CD4-positive, CD25-positive, alpha-beta regulatory T cell (primary cell): ENCODE results near the gene MTMR4. TPM values are rescaled to one million over a fixed set of nuclear protein-coding genes. Genes with fewer than 3 reads are reported as not detected.
"Not testable (repeated sequence)": the region's sequence is repeated elsewhere in the genome, so short reads cannot be mapped to it uniquely, and the experiment has no call there.

Source experiments
- ATAC-seq, 2 donors: fragments of 150-1000 bp; cut with Tn5 transposase; one replicate each; pipeline ENCODE4 v1.10.0; 2021; ENCODE audit warnings: low read depth in 2 of 2, moderate number of reproducible peaks in 2 of 2, moderate library complexity in 1 of 2
- DNase-seq, 3 donors: peaks; one replicate each; pipeline versions ENCODE4 v3.0.0 to v3.0.0-alpha.2; 2012 to 2022; ENCODE audit warnings: mixed read lengths in 1 of 3
- H3K27ac ChIP-seq: one replicate; pipeline ENCODE4 v1.7.0; 2013; ENCODE audit warnings: mild to moderate bottlenecking, low read length; ENCODE audit not compliant: insufficient read depth, poor library complexity, severe bottlenecking
- H3K27me3 ChIP-seq: one replicate; pipeline ENCODE4 v1.7.0; 2013; ENCODE audit warnings: low read length; ENCODE audit not compliant: control insufficient read depth, insufficient read depth
- H3K36me3 ChIP-seq: one replicate; pipeline ENCODE4 v1.7.0; 2013; ENCODE audit warnings: mild to moderate bottlenecking, low read length, moderate library complexity; ENCODE audit not compliant: control insufficient read depth, insufficient read depth
- H3K4me1 ChIP-seq: 2 replicates; pipeline ENCODE4 v1.7.0; 2013; ENCODE audit warnings: mild to moderate bottlenecking, low read length; ENCODE audit not compliant: insufficient read depth, control insufficient read depth, poor library complexity, severe bottlenecking
- H3K4me3 ChIP-seq: one replicate; pipeline ENCODE4 v1.7.0; 2013; ENCODE audit warnings: low read depth, mild to moderate bottlenecking, low read length, moderate library complexity
- H3K9me3 ChIP-seq, 2 experiments: 1 replicate in 1 of 2; 2 replicates in 1 of 2; pipeline ENCODE4 v1.7.0; 2013; ENCODE audit warnings: low read length in 2 of 2, mild to moderate bottlenecking in 1 of 2, moderate library complexity in 1 of 2; ENCODE audit not compliant: control insufficient read depth in 2 of 2
- H3K27ac Mint-ChIP-seq, 3 donors: one replicate each; pipeline ENCODE4 v1.8.0; 2020 to 2022; ENCODE audit warnings: mild to moderate bottlenecking in 3 of 3, mixed read lengths in 3 of 3, moderate library complexity in 2 of 3
- H3K27me3 Mint-ChIP-seq: one replicate; pipeline ENCODE4 v1.8.0; 2022; ENCODE audit warnings: mild to moderate bottlenecking, mixed read lengths
- H3K36me3 Mint-ChIP-seq: one replicate; pipeline ENCODE4 v1.8.0; 2020; ENCODE audit warnings: mixed read lengths
- H3K4me1 Mint-ChIP-seq, 4 donors: one replicate each; pipeline ENCODE4 v1.8.0; 2020 to 2022; ENCODE audit warnings: mixed read lengths in 4 of 4, mild to moderate bottlenecking in 1 of 4
- H3K4me3 Mint-ChIP-seq, 4 donors: one replicate each; pipeline ENCODE4 v1.8.0; 2020 to 2022; ENCODE audit warnings: mild to moderate bottlenecking in 4 of 4, mixed read lengths in 4 of 4, moderate library complexity in 3 of 4
- H3K9me3 Mint-ChIP-seq, 7 donors: one replicate each; pipeline ENCODE4 v1.8.0; 2020 to 2022; ENCODE audit warnings: mixed read lengths in 7 of 7, mild to moderate bottlenecking in 3 of 7, moderate library complexity in 2 of 7
- polyA plus RNA-seq, 4 donors: library from polyadenylated mRNA; unstranded; fragments of 300-500 nt; fragmentation: Illumina TruSeq; gene quantifications; one replicate each; pipeline ENCODE4 v1.2.3, GENCODE V29; 2021
- total RNA-seq: library from RNA; stranded (reverse); gene quantifications from one replicate; pipeline ENCODE4 v1.2.3, GENCODE V29; 2022

The MTMR4 gene
- total RNA-seq (43.6 TPM), polyA plus RNA-seq (10 to 100 TPM; 16.5 to 23.8 (median 18.6) TPM)

- Mint-ChIP-seq H3K9me3 (no peaks in the 10 kb centered on the region), H3K27ac (peak within 1 kb of the TSS; percentile 45 to 94 (median 79)), H3K4me3 (peak within 1 kb of the TSS; percentile 91 to 96 (median 95)), H3K27me3 (no peaks in the 10 kb centered on the region), H3K36me3 (peaks cover 27% of the 10 kb centered on the region), H3K4me1 (peaks cover 27 to 69% (median 50%) of the 10 kb centered on the region in 4 donors)
- H3K4me3 ChIP-seq = peak within 1 kb of the TSS; percentile 69
- H3K4me1 ChIP-seq = peaks cover 37% of the 10 kb centered on the region
- no peaks in the 10 kb centered on the region for H3K9me3 ChIP-seq
- DNase-seq (peak; percentile 57 to 76 (median 75)), ATAC-seq (no peak)
- peaks cover 28% of the 10 kb centered on the region for H3K36me3 ChIP-seq
- no peaks in the 10 kb centered on the region for H3K27me3 ChIP-seq
- peak within 1 kb of the TSS; percentile 35 for H3K27ac ChIP-seq
Observed at GRCh38 chr17:58513965-58514769, at the start of gene MTMR4. Gene MTMR4, minus strand, starts transcription at chr17:58514638. Its CDS starts 231 bp downstream, at chr17:58514407.

- H3K4me1 ChIP-seq = no peaks in the 10 kb centered on the region
- H3K36me3 Mint-ChIP-seq = peaks cover 3% of the 10 kb centered on the region
- H3K27me3 ChIP-seq = no peaks in the 10 kb centered on the region
- peaks cover 0 to 4% (median 4%) of the 10 kb centered on the region in 4 donors for H3K4me1 Mint-ChIP-seq
- no peak overlapping the region for H3K27ac ChIP-seq
- no peaks in the 10 kb centered on the region for H3K36me3 ChIP-seq
- no peak overlapping the region for H3K4me3 Mint-ChIP-seq
- H3K9me3 ChIP-seq = no peaks in the 10 kb centered on the region
- DNase-seq = no peak
- H3K27ac Mint-ChIP-seq = no peak overlapping the region
- no peak for ATAC-seq
- H3K9me3 Mint-ChIP-seq = no peaks in the 10 kb centered on the region
- H3K27me3 Mint-ChIP-seq = peaks cover 4% of the 10 kb centered on the region
- H3K4me3 ChIP-seq = no peak overlapping the region
Observed at GRCh38 chr17:58560511-58560910, 46.1 kb upstream of the MTMR4 start.

GRCh38 chr17:58557981-58558380 lies 43.5 kb upstream of the MTMR4 start:
- Mint-ChIP-seq H3K4me3 (no peak overlapping the region), H3K27ac (peak overlapping the region in 1 of 3 donors; percentile 13), H3K36me3 (peaks cover 3% of the 10 kb centered on the region), H3K27me3 (peaks cover 4% of the 10 kb centered on the region), H3K9me3 (no peaks in the 10 kb centered on the region), H3K4me1 (peaks cover 0 to 4% (median 4%) of the 10 kb centered on the region in 4 donors)
- no peaks in the 10 kb centered on the region for H3K36me3 ChIP-seq
- no peaks in the 10 kb centered on the region for H3K9me3 ChIP-seq
- H3K27ac ChIP-seq = no peak overlapping the region
- no peaks in the 10 kb centered on the region for H3K27me3 ChIP-seq
- H3K4me3 ChIP-seq = no peak overlapping the region
- DNase-seq = no peak
- H3K4me1 ChIP-seq = no peaks in the 10 kb centered on the region
- ATAC-seq = no peak

GRCh38 chr17:58556833-58557250 lies 42.4 kb upstream of the MTMR4 start:
- H3K9me3 ChIP-seq = no peaks in the 10 kb centered on the region
- H3K4me3 ChIP-seq = no peak overlapping the region
- H3K4me1 Mint-ChIP-seq = peaks cover 0 to 4% (median 4%) of the 10 kb centered on the region in 4 donors
- no peak overlapping the region for H3K4me3 Mint-ChIP-seq
- H3K9me3 Mint-ChIP-seq = no peaks in the 10 kb centered on the region
- no peaks in the 10 kb centered on the region for H3K27me3 ChIP-seq
- H3K27ac Mint-ChIP-seq = no peak overlapping the region
- H3K36me3 Mint-ChIP-seq = peaks cover 6% of the 10 kb centered on the region
- H3K36me3 ChIP-seq = no peaks in the 10 kb centered on the region
- DNase-seq = no peak
- H3K4me1 ChIP-seq = no peaks in the 10 kb centered on the region
- H3K27ac ChIP-seq = no peak overlapping the region
- no peak for ATAC-seq
- H3K27me3 Mint-ChIP-seq = peaks cover 4% of the 10 kb centered on the region

- not testable (repeated sequence) for H3K27me3 ChIP-seq, H3K27me3 Mint-ChIP-seq, DNase-seq, H3K9me3 Mint-ChIP-seq, ATAC-seq, H3K4me3 Mint-ChIP-seq, H3K4me1 ChIP-seq, H3K36me3 Mint-ChIP-seq, H3K4me3 ChIP-seq, H3K4me1 Mint-ChIP-seq, H3K36me3 ChIP-seq, H3K27ac ChIP-seq, H3K27ac Mint-ChIP-seq, H3K9me3 ChIP-seq
Observed at GRCh38 chr17:58555109-58555508, 40.7 kb upstream of the MTMR4 start.

GRCh38 chr17:58541249-58541648 lies 26.8 kb upstream of the MTMR4 start:
- Mint-ChIP-seq H3K27me3 (peaks cover 20% of the 10 kb centered on the region), H3K9me3 (no peaks in the 10 kb centered on the region), H3K4me1 (no peaks in the 10 kb centered on the region), H3K4me3 (no peak overlapping the region), H3K36me3 (no peaks in the 10 kb centered on the region), H3K27ac (no peak overlapping the region)
- no peak overlapping the region for H3K27ac ChIP-seq
- ATAC-seq (no peak), DNase-seq (peak in 1 of 3 donors; percentile 40)
- no peaks in the 10 kb centered on the region for H3K36me3 ChIP-seq
- H3K9me3 ChIP-seq = no peaks in the 10 kb centered on the region
- peaks cover 6% of the 10 kb centered on the region for H3K27me3 ChIP-seq
- no peaks in the 10 kb centered on the region for H3K4me1 ChIP-seq
- H3K4me3 ChIP-seq = no peak overlapping the region

GRCh38 chr17:58539698-58540097 lies 25.3 kb upstream of the MTMR4 start:
- Histone ChIP-seq H3K27me3 (peaks cover 9% of the 10 kb centered on the region), H3K27ac (no peak overlapping the region), H3K36me3 (no peaks in the 10 kb centered on the region), H3K4me1 (no peaks in the 10 kb centered on the region), H3K9me3 (no peaks in the 10 kb centered on the region), H3K4me3 (no peak overlapping the region)
- Mint-ChIP-seq H3K4me3 (no peak overlapping the region), H3K27me3 (peaks cover 30% of the 10 kb centered on the region), H3K27ac (no peak overlapping the region), H3K4me1 (no peaks in the 10 kb centered on the region), H3K9me3 (no peaks in the 10 kb centered on the region), H3K36me3 (no peaks in the 10 kb centered on the region)
- no peak for DNase-seq
- ATAC-seq = no peak
